Nephron progenitor cell (in vitro differentiated cells): ENCODE data around the gene MIER3.
A peak's percentile ranks its signal among the peaks of the same experiment; 100 is the strongest.

ENCODE experiments used
- DNase-seq: peaks from one replicate; pipeline ENCODE4 v3.0.0; 2021
- H3K27ac Mint-ChIP-seq: 2 replicates; pipeline ENCODE4 v1.8.0; 2021; ENCODE audit warnings: mild to moderate bottlenecking, moderate library complexity, mixed read lengths
- H3K27me3 Mint-ChIP-seq: 2 replicates; pipeline ENCODE4 v1.8.0; 2021; ENCODE audit warnings: mild to moderate bottlenecking, low read depth, mixed read lengths; ENCODE audit not compliant: poor library complexity
- H3K36me3 Mint-ChIP-seq: 2 replicates; pipeline ENCODE4 v1.8.0; 2021; ENCODE audit warnings: low read depth, mixed read lengths
- H3K4me1 Mint-ChIP-seq: 2 replicates; pipeline ENCODE4 v1.8.0; 2021; ENCODE audit warnings: mixed read lengths
- H3K4me3 Mint-ChIP-seq: 2 replicates; pipeline ENCODE4 v1.8.0; 2021; ENCODE audit warnings: mild to moderate bottlenecking, moderate library complexity, mixed read lengths
- H3K9me3 Mint-ChIP-seq: 2 replicates; pipeline ENCODE4 v1.8.0; 2021; ENCODE audit warnings: mild to moderate bottlenecking, moderate library complexity, mixed read lengths
- CTCF ChIP-seq: fragments of 200-600 bp; sonication (generic); IDR thresholded peaks from 2 replicates; pipeline ENCODE4 v1.5.0; 2021; ENCODE audit warnings: antibody characterized with exemption

The MIER3 gene

GRCh38 chr5:56876327-56876726, 75.6 kb downstream of the MIER3 start:
- Mint-ChIP-seq H3K9me3 (no peaks in the 10 kb centered on the region), H3K27me3 (no peaks in the 10 kb centered on the region), H3K4me3 (no peak overlapping the region), H3K27ac (no peak overlapping the region), H3K36me3 (peaks cover 69% of the 10 kb centered on the region), H3K4me1 (no peaks in the 10 kb centered on the region)
- no peak for TF ChIP-seq CTCF
- DNase-seq: no peak

GRCh38 chr5:56873056-56873455, 78.9 kb downstream of the MIER3 start:
- Mint-ChIP-seq H3K27me3 (no peaks in the 10 kb centered on the region), H3K36me3 (peaks cover 56% of the 10 kb centered on the region), H3K27ac (peak overlapping the region; percentile 76), H3K9me3 (no peaks in the 10 kb centered on the region), H3K4me1 (no peaks in the 10 kb centered on the region), H3K4me3 (no peak overlapping the region)
- no peak for DNase-seq
- no peak for TF ChIP-seq CTCF

- Mint-ChIP-seq H3K4me3 (no peak overlapping the region), H3K9me3 (no peaks in the 10 kb centered on the region), H3K36me3 (peaks cover 56% of the 10 kb centered on the region), H3K4me1 (no peaks in the 10 kb centered on the region), H3K27ac (no peak overlapping the region), H3K27me3 (no peaks in the 10 kb centered on the region)
- DNase-seq: no peak
- no peak for TF ChIP-seq CTCF
Measured at GRCh38 chr5:56871777-56872176, 80.1 kb downstream of the MIER3 start.
